Mesenchymal stem cell (in vitro differentiated cells and primary cell): ENCODE measurements around the gene THADA.

Experiments used
- DNase-seq: peaks from one replicate; pipeline ENCODE4 v3.0.0-alpha.2; 2013
- H2AFZ ChIP-seq: one replicate; pipeline ENCODE4 v1.6.1; 2013; ENCODE audit warnings: low read depth, mild to moderate bottlenecking, control low read depth, inconsistent platforms, low read length, moderate library complexity
- H2AK5ac ChIP-seq: 2 replicates; pipeline ENCODE4 v1.6.1; 2013; ENCODE audit warnings: low read length, moderate library complexity, mild to moderate bottlenecking, inconsistent platforms; ENCODE audit not compliant: severe bottlenecking
- H2BK120ac ChIP-seq: one replicate; pipeline ENCODE4 v1.6.1; 2013; ENCODE audit warnings: low read depth, mild to moderate bottlenecking, inconsistent platforms, low read length, moderate library complexity
- H2BK12ac ChIP-seq, 2 experiments: one replicate each; pipeline ENCODE4 v1.6.1; 2013; ENCODE audit warnings: inconsistent platforms in 2 of 2, low read length in 2 of 2, mild to moderate bottlenecking in 2 of 2, moderate library complexity in 2 of 2, control low read depth in 1 of 2
- H2BK15ac ChIP-seq: one replicate; pipeline ENCODE4 v1.6.1; 2013; ENCODE audit warnings: mild to moderate bottlenecking, low read depth, inconsistent platforms; ENCODE audit not compliant: poor library complexity, severe bottlenecking
- H2BK5ac ChIP-seq: 2 replicates; pipeline ENCODE4 v1.6.1; 2013; ENCODE audit warnings: low read depth, mild to moderate bottlenecking, low read length, control low read depth, inconsistent platforms; ENCODE audit not compliant: poor library complexity, severe bottlenecking
- H3K14ac ChIP-seq, 2 experiments: one replicate each; pipeline ENCODE4 v1.6.1; 2013; ENCODE audit warnings: inconsistent platforms in 2 of 2, low read length in 2 of 2, control low read depth in 1 of 2, mild to moderate bottlenecking in 1 of 2, moderate library complexity in 1 of 2
- H3K18ac ChIP-seq, 2 experiments: one replicate each; pipeline ENCODE4 v1.6.1; 2013; ENCODE audit warnings: inconsistent platforms in 2 of 2, low read length in 2 of 2, control low read depth in 1 of 2, low read depth in 1 of 2, mild to moderate bottlenecking in 1 of 2
- H3K23ac ChIP-seq, 2 experiments: one replicate each; pipeline ENCODE4 v1.6.1; 2013; ENCODE audit warnings: inconsistent platforms in 2 of 2, low read length in 2 of 2, mild to moderate bottlenecking in 2 of 2, moderate library complexity in 2 of 2, control low read depth in 1 of 2
- H3K27ac ChIP-seq: 2 replicates; pipeline ENCODE4 v1.5.1; 2013; ENCODE audit warnings: mild to moderate bottlenecking, moderate library complexity, low read length, control low read depth, inconsistent platforms; ENCODE audit not compliant: poor library complexity, severe bottlenecking
- H3K27me3 ChIP-seq, 2 experiments: 2 replicates each; pipeline versions ENCODE4 v1.6.1 to v1.7.0; 2013; ENCODE audit warnings: low read length in 2 of 2, mild to moderate bottlenecking in 2 of 2, moderate library complexity in 2 of 2, control low read depth in 1 of 2, inconsistent platforms in 1 of 2; ENCODE audit not compliant: control insufficient read depth in 1 of 2, insufficient read depth in 1 of 2
- H3K36me3 ChIP-seq, 2 experiments: 2 replicates each; pipeline versions ENCODE4 v1.6.1 to v1.7.0; 2013; ENCODE audit warnings: low read length in 2 of 2, control low read depth in 1 of 2, inconsistent platforms in 1 of 2, low read depth in 1 of 2, mild to moderate bottlenecking in 1 of 2; ENCODE audit not compliant: insufficient read depth in 2 of 2, control insufficient read depth in 1 of 2
- H3K4ac ChIP-seq, 2 experiments: one replicate each; pipeline ENCODE4 v1.6.1; 2013; ENCODE audit warnings: inconsistent platforms in 2 of 2, low read length in 2 of 2, mild to moderate bottlenecking in 2 of 2, moderate library complexity in 2 of 2, control low read depth in 1 of 2, low read depth in 1 of 2
- H3K4me1 ChIP-seq: 2 replicates; pipeline ENCODE4 v1.6.1; 2013; ENCODE audit warnings: low read depth, low read length, control low read depth; ENCODE audit not compliant: control insufficient read depth, insufficient read depth
- H3K4me2 ChIP-seq: 2 replicates; pipeline ENCODE4 v1.6.1; 2013; ENCODE audit warnings: low read length, mild to moderate bottlenecking, inconsistent platforms; ENCODE audit not compliant: poor library complexity, severe bottlenecking
- H3K4me3 ChIP-seq, 2 experiments: 2 replicates each; pipeline versions ENCODE4 v1.5.1 to v1.7.0; 2013; ENCODE audit warnings: low read length in 2 of 2, mild to moderate bottlenecking in 2 of 2, control low read depth in 1 of 2, low read depth in 1 of 2; ENCODE audit not compliant: insufficient read depth in 1 of 2
- H3K79me1 ChIP-seq: replicated peaks from 2 replicates; pipeline ENCODE4 v1.6.1; 2013; ENCODE audit warnings: mild to moderate bottlenecking, control low read depth, low read length, inconsistent platforms; ENCODE audit not compliant: poor library complexity, severe bottlenecking
- H3K9ac ChIP-seq: 2 replicates; pipeline ENCODE4 v1.7.0; 2013; ENCODE audit warnings: mild to moderate bottlenecking, low read length, moderate library complexity
- H3K9me3 ChIP-seq: 2 replicates; pipeline ENCODE4 v1.7.0; 2013; ENCODE audit warnings: mild to moderate bottlenecking, low read length; ENCODE audit not compliant: control insufficient read depth
- H4K8ac ChIP-seq: one replicate; pipeline ENCODE4 v1.6.1; 2013; ENCODE audit warnings: inconsistent platforms, mild to moderate bottlenecking, low read length, moderate library complexity
- H4K91ac ChIP-seq: one replicate; pipeline ENCODE4 v1.6.1; 2013; ENCODE audit warnings: mild to moderate bottlenecking, low read length, inconsistent platforms
- WGBS: methylation state at CpG from one replicate; pipeline ENCODE4 v1.1.7; 2013; ENCODE audit warnings: mixed read lengths; 5-methylcytosine and 5-hydroxymethylcytosine counted together

THADA gene

DNA sequence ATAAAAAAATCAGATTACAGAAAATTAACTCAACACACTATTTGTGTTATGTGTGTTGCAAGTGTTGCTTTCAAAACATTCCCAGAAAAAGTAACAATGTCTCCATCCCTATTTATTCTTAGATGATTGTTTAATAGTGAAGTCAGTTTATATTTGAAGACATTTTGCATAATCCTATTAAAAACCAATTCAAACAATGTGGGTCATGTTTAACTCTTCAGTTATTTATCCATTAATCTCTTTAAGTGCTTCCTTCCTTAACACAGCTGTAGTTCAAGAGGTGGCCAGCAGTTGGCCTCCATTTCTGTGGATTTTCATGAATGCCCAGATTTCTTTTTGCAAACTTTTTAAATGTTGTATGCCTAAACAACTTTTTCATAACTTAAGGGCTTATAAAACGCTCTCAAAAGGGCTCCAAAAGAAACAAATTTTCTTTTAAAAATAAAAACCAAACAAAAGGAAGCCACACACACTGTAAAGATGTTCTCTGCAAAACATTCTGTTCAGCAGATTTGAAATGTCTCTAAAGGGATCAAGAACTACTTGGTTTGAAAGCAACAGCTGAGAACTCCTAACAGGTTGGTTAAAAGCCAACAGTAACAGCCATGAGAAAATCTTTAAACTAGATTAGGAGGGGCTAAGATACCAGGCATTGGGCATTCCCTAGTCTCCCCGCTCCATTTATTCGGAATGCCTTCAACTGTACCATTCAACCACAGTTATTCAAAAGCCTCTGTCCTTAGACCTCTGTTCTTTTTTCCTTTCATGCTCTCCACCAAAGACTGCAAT, 71.5 kb downstream of the THADA start:
- H3K36me3 ChIP-seq, result peaks cover 0 to 15% of the 10 kb centered on the region in 2 experiments
- no peak overlapping the region for H3K18ac ChIP-seq
- no peak overlapping the region for H4K8ac ChIP-seq
- H3K23ac ChIP-seq, result no peak overlapping the region
- H2BK12ac ChIP-seq, result no peak overlapping the region
- WGBS, result 92% methylated on average over 3 of the region's 3 CpGs
- H2BK5ac ChIP-seq, result no peak overlapping the region
- DNase-seq, result peak; percentile 39
- H3K4ac ChIP-seq, result no peak overlapping the region
- H3K9me3 ChIP-seq, result no peaks in the 10 kb centered on the region
- no peak overlapping the region for H2AFZ ChIP-seq
- H2AK5ac ChIP-seq, result no peak overlapping the region
- peaks cover 4% of the 10 kb centered on the region for H3K4me1 ChIP-seq
- no peak overlapping the region for H3K14ac ChIP-seq
- no peak overlapping the region for H3K9ac ChIP-seq
- no peak overlapping the region for H3K4me2 ChIP-seq
- H3K27ac ChIP-seq, result no peak overlapping the region
- H3K79me1 ChIP-seq, result peaks cover 2% of the 10 kb centered on the region
- H2BK15ac ChIP-seq, result no peak overlapping the region
- no peaks in the 10 kb centered on the region for H3K27me3 ChIP-seq
- H3K4me3 ChIP-seq, result no peak overlapping the region
- H2BK120ac ChIP-seq, result no peak overlapping the region
- no peak overlapping the region for H4K91ac ChIP-seq

DNA sequence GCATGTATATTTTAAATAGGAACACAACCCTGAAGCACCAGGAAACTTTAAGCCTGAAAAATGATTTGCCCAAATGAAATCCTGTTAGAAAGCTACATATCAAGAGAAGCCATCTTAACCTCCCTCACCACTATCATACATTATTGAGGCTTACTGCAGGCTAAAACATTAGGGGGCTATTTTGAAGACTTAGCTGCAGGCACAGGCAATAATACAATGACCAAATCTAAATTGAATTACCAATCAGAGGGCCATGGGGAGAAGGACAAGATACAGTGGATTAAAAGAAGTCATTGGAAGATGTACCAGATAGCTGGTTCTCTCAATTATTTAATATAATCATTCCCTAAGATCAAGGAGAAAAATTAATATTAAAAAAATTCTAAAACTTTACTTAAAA, 73.7 kb downstream of the THADA start:
- Histone ChIP-seq H3K4me1 (peaks cover 4% of the 10 kb centered on the region), H4K8ac (no peak overlapping the region), H2BK5ac (no peak overlapping the region), H2BK12ac (no peak overlapping the region), H3K4ac (no peak overlapping the region), H2AFZ (no peak overlapping the region), H2AK5ac (no peak overlapping the region), H2BK120ac (no peak overlapping the region), H3K18ac (no peak overlapping the region), H3K9ac (no peak overlapping the region), H3K27me3 (no peaks in the 10 kb centered on the region), H3K4me2 (no peak overlapping the region), H3K9me3 (no peaks in the 10 kb centered on the region), H3K36me3 (peaks cover 0 to 15% of the 10 kb centered on the region in 2 experiments), H3K4me3 (no peak overlapping the region), H3K79me1 (peaks cover 2% of the 10 kb centered on the region), H3K14ac (no peak overlapping the region), H3K23ac (no peak overlapping the region), H2BK15ac (no peak overlapping the region), H3K27ac (no peak overlapping the region), H4K91ac (no peak overlapping the region)
- no peak for DNase-seq

DNA sequence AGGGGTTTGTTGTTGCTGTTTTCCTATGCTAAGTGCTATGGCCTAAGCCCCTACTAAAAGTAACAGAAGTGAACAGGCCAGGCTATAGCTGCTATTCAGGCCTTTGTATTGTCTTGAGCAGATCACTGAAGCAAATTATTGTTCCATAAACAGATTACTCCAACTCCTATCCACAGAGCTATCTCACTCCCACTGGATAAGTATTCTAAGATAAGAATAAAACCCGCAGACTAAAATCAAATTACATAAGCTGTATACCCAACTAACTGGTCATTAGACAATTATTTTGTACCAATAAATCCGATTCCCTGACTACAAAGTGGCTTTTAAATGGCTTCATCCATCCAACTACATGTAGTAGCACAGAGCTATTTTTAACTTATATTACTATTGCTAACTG, 74.3 kb downstream of the THADA start:
- H3K79me1 ChIP-seq, result peaks cover 2% of the 10 kb centered on the region
- H2BK12ac ChIP-seq, result no peak overlapping the region
- no peak overlapping the region for H3K4me2 ChIP-seq
- no peak overlapping the region for H3K23ac ChIP-seq
- no peak overlapping the region for H3K4me3 ChIP-seq
- no peak overlapping the region for H3K14ac ChIP-seq
- no peak overlapping the region for H3K18ac ChIP-seq
- H2BK5ac ChIP-seq, result no peak overlapping the region
- H3K4me1 ChIP-seq, result peaks cover 4% of the 10 kb centered on the region
- H3K27ac ChIP-seq, result no peak overlapping the region
- no peak overlapping the region for H2BK15ac ChIP-seq
- no peak overlapping the region for H4K91ac ChIP-seq
- H3K36me3 ChIP-seq, result peaks cover 0 to 15% of the 10 kb centered on the region in 2 experiments
- H3K9me3 ChIP-seq, result no peaks in the 10 kb centered on the region
- WGBS, result 94% methylated on average over 2 of the region's 2 CpGs
- no peaks in the 10 kb centered on the region for H3K27me3 ChIP-seq
- DNase-seq, result no peak
- H2BK120ac ChIP-seq, result no peak overlapping the region
- H2AFZ ChIP-seq, result no peak overlapping the region
- no peak overlapping the region for H4K8ac ChIP-seq
- no peak overlapping the region for H3K4ac ChIP-seq
- no peak overlapping the region for H2AK5ac ChIP-seq
- no peak overlapping the region for H3K9ac ChIP-seq

DNA sequence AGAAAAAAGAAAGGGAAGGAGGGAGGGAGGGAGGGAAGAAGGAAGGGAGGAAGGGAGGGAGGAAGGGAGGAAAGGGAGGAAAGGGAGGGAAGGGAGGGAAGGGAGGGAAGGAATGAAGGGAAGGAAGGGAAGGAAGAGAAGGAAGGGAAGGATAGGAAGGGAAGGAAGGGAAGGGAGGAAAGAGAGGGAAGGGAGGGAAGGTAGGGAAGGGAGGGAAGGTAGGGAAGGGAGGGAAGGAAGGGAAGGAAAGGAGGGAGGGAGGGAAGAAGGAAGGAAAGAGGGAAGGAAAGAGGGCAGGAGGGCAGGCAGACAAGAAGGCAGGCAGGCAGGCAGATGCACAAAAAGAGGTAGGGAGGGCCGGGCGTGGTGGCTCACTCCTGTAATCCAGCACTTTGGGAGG, 74.9 kb downstream of the THADA start:
- H3K27me3 ChIP-seq, result no peaks in the 10 kb centered on the region
- H3K4me1 ChIP-seq, result peaks cover 4% of the 10 kb centered on the region
- no peak overlapping the region for H2BK15ac ChIP-seq
- no peaks in the 10 kb centered on the region for H3K9me3 ChIP-seq
- H3K9ac ChIP-seq, result no peak overlapping the region
- H2BK120ac ChIP-seq, result no peak overlapping the region
- no peak overlapping the region for H3K23ac ChIP-seq
- H3K79me1 ChIP-seq, result peaks cover 2% of the 10 kb centered on the region
- H3K4me2 ChIP-seq, result no peak overlapping the region
- peak overlapping the region in 1 of 2 experiments; percentile 37 for H3K18ac ChIP-seq
- H3K4ac ChIP-seq, result no peak overlapping the region
- peak overlapping the region in 1 of 2 experiments; percentile 51 for H2BK12ac ChIP-seq
- H3K27ac ChIP-seq, result no peak overlapping the region
- H2BK5ac ChIP-seq, result no peak overlapping the region
- no peak overlapping the region for H3K4me3 ChIP-seq
- H4K8ac ChIP-seq, result no peak overlapping the region
- no peak overlapping the region for H2AFZ ChIP-seq
- 98% methylated on average over 2 of the region's 2 CpGs for WGBS
- H3K36me3 ChIP-seq, result peaks cover 0 to 9% of the 10 kb centered on the region in 2 experiments
- no peak for DNase-seq
- H3K14ac ChIP-seq, result no peak overlapping the region
- no peak overlapping the region for H2AK5ac ChIP-seq
- no peak overlapping the region for H4K91ac ChIP-seq
